H1 (cell line): Measurements from ENCODE around the gene SLX1A. TPM values are rescaled to one million over a fixed set of nuclear protein-coding genes. Genes with fewer than 3 reads are reported as not detected.

Experiments used
- CTCF ChIA-PET: fragments of 300-600 bp; sonication (Branson Sonifier 250); formaldehyde crosslinking; loops from one replicate; lab custom pipeline; 2021; ENCODE audit not compliant: partially characterized antibody; lab: Charles Lee
- POLR2A ChIA-PET: fragments of 300-600 bp; sonication (Branson Sonifier 250); formaldehyde crosslinking; loops from one replicate; lab custom pipeline; 2021; ENCODE audit warnings: inconsistent platforms; ENCODE audit not compliant: partially characterized antibody; lab: Charles Lee
- DNase-seq, 2 experiments: peaks; one replicate each; pipeline versions ENCODE4 v3.0.0 to v3.0.0-alpha.2; 2010 to 2022; ENCODE audit warnings: low spot score in 2 of 2, low read depth in 1 of 2, mixed read lengths in 1 of 2
- FAIRE-seq: peaks from 2 replicates; lab custom pipeline; 2011; peaks lifted over from hg19 to GRCh38; lab: Jason Lieb, UNC
- H2AFZ ChIP-seq: 2 replicates; pipeline ENCODE4 v1.8.1; 2012; ENCODE audit warnings: low read length, inconsistent platforms
- H2AK5ac ChIP-seq: 2 replicates; pipeline ENCODE4 v1.6.1; 2013; ENCODE audit warnings: low read depth, low read length
- H2BK120ac ChIP-seq: replicated peaks from 2 replicates; pipeline ENCODE3; 2013; ENCODE audit warnings: low read depth, low read length, inconsistent platforms
- H2BK12ac ChIP-seq: 2 replicates; pipeline ENCODE4 v1.6.1; 2013; ENCODE audit warnings: low read depth, low read length
- H2BK15ac ChIP-seq: 2 replicates; pipeline ENCODE4 v1.6.1; 2013; ENCODE audit warnings: low read length
- H2BK20ac ChIP-seq: 2 replicates; pipeline ENCODE4 v1.6.1; 2013; ENCODE audit warnings: low read length
- H2BK5ac ChIP-seq: 2 replicates; pipeline ENCODE4 v1.6.1; 2013; ENCODE audit warnings: low read depth, low read length
- H3K14ac ChIP-seq: 2 replicates; pipeline ENCODE4 v1.6.1; 2013; ENCODE audit warnings: inconsistent platforms; ENCODE audit not compliant: insufficient read length
- H3K18ac ChIP-seq: 2 replicates; pipeline ENCODE4 v1.6.1; 2013; ENCODE audit warnings: low read length; ENCODE audit errors: extremely low read depth
- H3K23ac ChIP-seq: 2 replicates; pipeline ENCODE4 v1.6.1; 2013; ENCODE audit warnings: inconsistent platforms; ENCODE audit not compliant: insufficient read length
- H3K23me2 ChIP-seq: 2 replicates; pipeline ENCODE4 v1.6.1; 2013; ENCODE audit warnings: low read depth, low read length
- H3K27ac ChIP-seq: 2 replicates; pipeline ENCODE4 v1.6.1; 2011; ENCODE audit warnings: low read depth, low read length, inconsistent platforms
- H3K27me3 ChIP-seq, 4 experiments: replicated peaks in 1 of 4; 1 replicate in 1 of 4; 2 replicates in 3 of 4; pipeline versions ENCODE4 v1.6.1 to v1.8.1; 2011 to 2013; ENCODE audit warnings: low read length in 3 of 4, mild to moderate bottlenecking in 3 of 4, inconsistent platforms in 2 of 4, mixed read lengths in 2 of 4, moderate library complexity in 1 of 4; ENCODE audit not compliant: control insufficient read depth in 3 of 4, insufficient read depth in 3 of 4; ENCODE audit errors: extremely low read depth in 1 of 4
- H3K36me3 ChIP-seq, 4 experiments: 2 replicates each; pipeline versions ENCODE4 v1.6.1 to v1.8.1; 2011 to 2013; ENCODE audit warnings: mild to moderate bottlenecking in 4 of 4, low read length in 3 of 4, moderate library complexity in 2 of 4, control low read depth in 1 of 4, inconsistent platforms in 1 of 4; ENCODE audit not compliant: insufficient read depth in 4 of 4, control insufficient read depth in 2 of 4
- H3K4ac ChIP-seq: replicated peaks from 2 replicates; pipeline ENCODE3; 2013; ENCODE audit warnings: low read length, low read depth, mixed read lengths, inconsistent platforms; ENCODE audit not compliant: insufficient read length
- H3K4me1 ChIP-seq, 4 experiments: replicated peaks in 1 of 4; 1 replicate in 1 of 4; 2 replicates in 3 of 4; pipeline versions ENCODE4 v1.6.1 to v1.8.1; 2011 to 2013; ENCODE audit warnings: low read length in 3 of 4, inconsistent platforms in 2 of 4, mixed read lengths in 1 of 4; ENCODE audit not compliant: insufficient read depth in 4 of 4, control insufficient read depth in 3 of 4
- H3K4me2 ChIP-seq, 2 experiments: 2 replicates each; pipeline versions ENCODE4 v1.6.1 to v1.8.1; 2011 to 2013; ENCODE audit warnings: low read depth in 2 of 2, low read length in 2 of 2, control low read depth in 1 of 2, inconsistent platforms in 1 of 2, mild to moderate bottlenecking in 1 of 2; ENCODE audit not compliant: insufficient read depth in 1 of 2
- H3K4me3 ChIP-seq, 4 experiments: fragments of 200-600, 300-600 bp in 1 of 4; sonication (generic), shearing (Covaris generic), sonication (Bioruptor Twin) in 1 of 4; 2 replicates each; pipeline versions ENCODE4 v1.5.1 to v1.8.1; 2011 to 2016; ENCODE audit warnings: low read length in 4 of 4, low read depth in 3 of 4, control low read depth in 2 of 4, inconsistent platforms in 2 of 4, mild to moderate bottlenecking in 2 of 4, mixed read lengths in 1 of 4, moderate library complexity in 1 of 4; ENCODE audit not compliant: insufficient read depth in 2 of 4; ENCODE audit errors: extremely low read depth in 1 of 4
- H3K56ac ChIP-seq: replicated peaks from 2 replicates; pipeline ENCODE3; 2013; ENCODE audit warnings: low read depth, mild to moderate bottlenecking, mixed read lengths, low read length, inconsistent platforms; ENCODE audit not compliant: insufficient read length
- H3K79me1 ChIP-seq: 2 replicates; pipeline ENCODE4 v1.6.1; 2013; ENCODE audit warnings: low read depth, low read length, control low read depth
- H3K79me2 ChIP-seq, 2 experiments: 2 replicates each; pipeline versions ENCODE4 v1.6.1 to v1.8.1; 2012 to 2013; ENCODE audit warnings: low read length in 2 of 2, mild to moderate bottlenecking in 2 of 2, inconsistent platforms in 1 of 2; ENCODE audit not compliant: insufficient read depth in 2 of 2, control insufficient read depth in 1 of 2
- H3K9ac ChIP-seq, 4 experiments: replicated peaks in 1 of 4; 1 replicate in 1 of 4; 2 replicates in 3 of 4; pipeline versions ENCODE4 v1.6.1 to v1.8.1; 2011 to 2013; ENCODE audit warnings: low read depth in 3 of 4, low read length in 3 of 4, control low read depth in 2 of 4, mild to moderate bottlenecking in 2 of 4, moderate library complexity in 2 of 4, inconsistent platforms in 1 of 4; ENCODE audit errors: extremely low read depth in 1 of 4
- H3K9me3 ChIP-seq, 2 experiments: 2 replicates each; pipeline versions ENCODE4 v1.6.1 to v1.8.1; 2012 to 2013; ENCODE audit warnings: mild to moderate bottlenecking in 2 of 2, moderate library complexity in 2 of 2, control low read depth in 1 of 2, inconsistent platforms in 1 of 2, low read depth in 1 of 2, low read length in 1 of 2, mixed read lengths in 1 of 2; ENCODE audit not compliant: insufficient read depth in 2 of 2
- H4K20me1 ChIP-seq, 2 experiments: replicated peaks in 1 of 2; 2 replicates each; pipeline versions ENCODE3 to v1.8.1; 2011 to 2013; ENCODE audit warnings: inconsistent platforms in 2 of 2, low read length in 2 of 2, mild to moderate bottlenecking in 1 of 2; ENCODE audit not compliant: insufficient read depth in 2 of 2, control insufficient read depth in 1 of 2
- H4K5ac ChIP-seq: 2 replicates; pipeline ENCODE4 v1.6.1; 2013; ENCODE audit warnings: low read length, low read depth, mixed read lengths, inconsistent platforms; ENCODE audit not compliant: insufficient read length
- H4K8ac ChIP-seq: 2 replicates; pipeline ENCODE4 v1.8.0; 2013; ENCODE audit warnings: mild to moderate bottlenecking, moderate library complexity, low read length, inconsistent platforms; ENCODE audit not compliant: insufficient read depth; ENCODE audit errors: extremely low read depth
- H4K91ac ChIP-seq: replicated peaks from 2 replicates; pipeline ENCODE3; 2013; ENCODE audit warnings: low read length, mixed read lengths, inconsistent platforms; ENCODE audit not compliant: insufficient read length
- ASH2L ChIP-seq: fragments of 200-600, 300-600 bp; sonication (generic); IDR thresholded peaks from one replicate; pipeline ENCODE4 v1.7.1; 2017; ENCODE audit warnings: low read length
- ATF3 ChIP-seq: IDR thresholded peaks from 2 replicates; pipeline ENCODE4 v1.6.1; 2011; ENCODE audit warnings: low read depth, mild to moderate bottlenecking, low read length; ENCODE audit not compliant: insufficient read depth
- EGR1 ChIP-seq: IDR thresholded peaks from 2 replicates; pipeline ENCODE4 v1.6.1; 2011; ENCODE audit warnings: low read depth, low read length, borderline replicate concordance
- POLR2A ChIP-seq, 2 experiments: IDR thresholded peaks; 1 replicate in 1 of 2; 2 replicates in 1 of 2; pipeline ENCODE4 v1.6.1; 2011; ENCODE audit warnings: low read depth in 2 of 2, low read length in 2 of 2, mild to moderate bottlenecking in 2 of 2; ENCODE audit errors: control extremely low read depth in 1 of 2
- POLR2AphosphoS5 ChIP-seq: IDR thresholded peaks from 2 replicates; pipeline ENCODE4 v1.6.1; 2011; ENCODE audit warnings: low read depth, low read length
- RAD21 ChIP-seq, 2 experiments: IDR thresholded peaks in 1 of 2; conservative IDR thresholded peaks in 1 of 2; 2 replicates each; pipeline ENCODE4 v1.6.1; 2011; ENCODE audit warnings: low read depth in 2 of 2, low read length in 2 of 2, improper control_type of control experiment in 1 of 2, inconsistent platforms in 1 of 2, mild to moderate bottlenecking in 1 of 2, moderate library complexity in 1 of 2
- SP1 ChIP-seq: IDR thresholded peaks from 2 replicates; pipeline ENCODE4 v1.6.1; 2011; ENCODE audit warnings: low read depth, low read length
- SP2 ChIP-seq: IDR thresholded peaks from 2 replicates; pipeline ENCODE4 v1.6.1; 2012; ENCODE audit warnings: mild to moderate bottlenecking, low read length, inconsistent platforms
- SRF ChIP-seq: IDR thresholded peaks from 2 replicates; pipeline ENCODE4 v1.6.1; 2011; ENCODE audit warnings: mild to moderate bottlenecking, low read depth, low read length, moderate library complexity
- TAF7 ChIP-seq: optimal IDR thresholded peaks from 2 replicates; pipeline ENCODE3; 2011; ENCODE audit warnings: low read depth, mild to moderate bottlenecking, inconsistent platforms, low read length, moderate library complexity, borderline replicate concordance
- TBP ChIP-seq: IDR thresholded peaks from 2 replicates; pipeline ENCODE4 v1.6.1; 2011; ENCODE audit warnings: low read depth, low read length, improper control_type of control experiment
- YY1 ChIP-seq: IDR thresholded peaks from 2 replicates; pipeline ENCODE4 v1.6.1; 2011; ENCODE audit warnings: low read depth, mild to moderate bottlenecking, low read length
- whole genome bisulfite sequencing, 2 experiments: shearing (Covaris generic) in 1 of 2; methylation state at CpG; one replicate each; pipeline versions ENCODE4 v1.1.6 to v1.1.7; 2013 to 2015; ENCODE audit warnings: low lambda C conversion rate in 2 of 2, mixed read lengths in 2 of 2, inconsistent platforms in 1 of 2, low coverage in 1 of 2, missing lambda C conversion rate in 1 of 2; ENCODE audit not compliant: insufficient replicate concordance in 2 of 2, insufficient coverage in 1 of 2, insufficient read length in 1 of 2; ENCODE audit errors: extremely low coverage in 1 of 2, missing lambda C conversion rate in 1 of 2; 5-methylcytosine and 5-hydroxymethylcytosine counted together
- polyA plus RNA-seq, 7 experiments: library from polyadenylated mRNA; depleted of rRNA in 3 of 7; stranded (reverse) in 5 of 7; unstranded in 2 of 7; fragments of >200 nt in 5 of 7; fragments of 200-250 nt in 2 of 7; gene quantifications; 1 replicate in 5 of 7; 2 replicates in 1 of 7; 4 replicates in 1 of 7; pipeline versions ENCODE4 v1.2.1 to v1.2.3, GENCODE V29; 2011 to 2013; ENCODE audit warnings: missing spikeins in 2 of 7, mixed read lengths in 2 of 7
- total RNA-seq: library from RNA; stranded (reverse); fragmentation: NEBNext Ultra II Directional; extraction: Animal tissue kit (Norgen Biotek cat#: 25700); gene quantifications from 2 replicates; pipeline ENCODE4 v1.2.1, GENCODE V29; 2021

The SLX1A gene
- total and polyA plus RNA-seq, 2 of the 8 experiments (the other 6 are each of a cell fraction or from before 2014, with no cell fraction given) = 4.7 to 36.9 TPM

- CTCF ChIA-PET = interaction anchor here (1.0 to 4.4 kb wide), 4 partner anchors 67 to 444 kb away, joined by 3 to 21 read pairs (median 4); partner anchors contain the start of gene GDPD3
- TF ChIP-seq SRF (no peak), ATF3 (no peak), POLR2A (IDR thresholded peaks at IDR 0.05; ENCODE audit: control extremely low read depth in 1 of 2, low read depth in 2 of 2, low read length in 2 of 2) (no peak), SP2 (no peak), ASH2L (no peak), SP1 (no peak), EGR1 (no peak), RAD21 (IDR thresholded peaks at IDR 0.05 in 1 of 2, conservative IDR thresholded peaks at IDR 0.05 in 1 of 2; ENCODE audit: low read depth in 2 of 2, low read length in 2 of 2) (no peak), TBP (no peak), YY1 (no peak), POLR2AphosphoS5 (no peak), TAF7 (no peak)
Measured at GRCh38 chr16:30184891-30185682, 8.6 kb upstream of the SLX1A start.

More at GRCh38 chr16:30184891-30185682, 8.6 kb upstream of the SLX1A start:
- Histone ChIP-seq H3K4me1 (peaks cover 0 to 12% (median 4%) of the 10 kb centered on the region in 4 experiments; a peak in 4 of 7 replicates), H3K36me3 (no peaks in the 10 kb centered on the region), H2AK5ac (0 out of 2 replicates have a peak overlapping the region, but pooled peaks have one; percentile 53), H4K20me1 (peaks cover 7 to 8% of the 10 kb centered on the region in 2 experiments), H3K9ac (no peak overlapping the region), H2BK15ac (no peak overlapping the region), H3K4me2 (no peak overlapping the region; a peak in 1 of 4 replicates), H3K23ac (no peak overlapping the region), H3K14ac (no peak overlapping the region), H3K27me3 (peaks cover 0 to 19% (median 12%) of the 10 kb centered on the region in 4 experiments; a peak in 4 of 7 replicates), H3K79me2 (no peaks in the 10 kb centered on the region), H2BK120ac (no peak overlapping the region), H3K56ac (no peak overlapping the region), H2AFZ (no peak overlapping the region), H3K4me3 (no peak overlapping the region), H2BK20ac (no peak overlapping the region), H3K27ac (no peak overlapping the region), H4K91ac (no peak overlapping the region), H2BK12ac (no peak overlapping the region), H4K5ac (no peak overlapping the region), H3K4ac (no peak overlapping the region), H4K8ac (no peak overlapping the region; the same call in 1 of the 2 replicates), H3K23me2 (peaks cover 10% of the 10 kb centered on the region; the same call in 1 of the 2 replicates), H2BK5ac (peak overlapping the region; percentile 35; the same call in 1 of the 2 replicates), H3K18ac (no peak overlapping the region), H3K79me1 (no peaks in the 10 kb centered on the region), H3K9me3 (no peaks in the 10 kb centered on the region)
- DNase-seq (peak in 1 of 2 experiments; percentile 44), FAIRE-seq (no peak)
- POLR2A ChIA-PET = interaction anchor here (1.2 kb wide), 1 partner anchor 13 kb away, joined by 3 read pairs; no protein-coding TSS in a partner anchor
- WGBS, 2 experiments = 88% methylated on average over 13 of the region's 13 CpGs; no CpG with 5 or more reads in 1 of the 2 experiments
